ENCODE measurements around the gene STOX2.

The STOX2 gene

DNA sequence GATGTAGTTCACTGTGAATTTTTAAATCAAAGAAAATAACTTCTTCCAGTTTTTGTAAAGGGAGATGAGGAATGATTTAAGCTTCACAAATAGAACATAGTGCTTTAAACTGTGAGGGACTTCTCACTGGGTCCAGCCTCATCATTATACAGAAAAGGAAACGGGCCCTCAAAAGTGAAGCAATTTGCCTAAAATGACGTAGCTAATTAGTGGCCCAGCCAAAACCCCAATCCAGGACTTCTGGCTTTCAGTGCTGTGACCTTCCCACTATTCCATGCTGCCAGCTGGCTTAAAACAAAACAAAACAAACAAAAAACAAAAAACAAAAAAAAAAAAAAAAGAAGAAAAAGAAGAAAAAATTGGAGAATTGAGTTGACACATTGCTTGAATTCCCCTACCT lies 45.0 kb upstream of the STOX2 start:
- peaks cover 6% of the 10 kb centered on the region for H3K4me1 ChIP-seq (ENCODE audit: insufficient read depth, poor library complexity, severe bottlenecking)
- no peak for TF ChIP-seq CTCF (IDR thresholded peaks at IDR 0.05; ENCODE audit: poor library complexity, severe bottlenecking)

DNA sequence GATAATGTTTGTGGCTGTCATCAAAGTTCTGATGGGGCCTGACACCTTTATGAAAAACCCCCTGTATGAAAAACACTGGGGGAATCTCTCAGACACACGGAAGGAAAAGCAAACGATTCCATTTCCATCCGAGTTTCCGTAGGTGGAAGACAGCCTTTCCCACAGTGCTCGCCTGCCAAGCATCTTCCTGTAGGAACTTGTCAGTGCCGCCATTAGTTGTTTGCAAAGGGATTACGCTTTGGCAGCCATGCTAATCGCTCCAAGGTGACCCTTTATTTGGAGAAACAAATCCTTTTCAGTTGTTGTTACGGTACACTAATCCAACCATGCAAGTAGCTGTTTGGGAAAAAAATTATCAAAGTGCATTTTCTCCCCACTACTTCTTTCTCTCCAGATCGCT lies 44.4 kb upstream of the STOX2 start:
- no peaks in the 10 kb centered on the region for H3K9me3 ChIP-seq (ENCODE audit: severe bottlenecking)
- no peak overlapping the region for H3K4me3 ChIP-seq (ENCODE audit: severe bottlenecking)
- peaks cover 6% of the 10 kb centered on the region for H3K4me1 ChIP-seq (ENCODE audit: insufficient read depth, poor library complexity, severe bottlenecking)
- ATAC-seq (ENCODE audit: low read depth): peak; percentile 72; the same call in 2 of the 3 replicates
- no peak for TF ChIP-seq CTCF (IDR thresholded peaks at IDR 0.05; ENCODE audit: poor library complexity, severe bottlenecking)
- no peak for DNase-seq (ENCODE audit: low spot score)
- no peak overlapping the region for H3K27ac ChIP-seq (ENCODE audit: poor library complexity, severe bottlenecking)
- no peaks in the 10 kb centered on the region for H3K36me3 ChIP-seq (ENCODE audit: low read depth)
- no peaks in the 10 kb centered on the region for H3K27me3 ChIP-seq (ENCODE audit: insufficient read depth, poor library complexity, severe bottlenecking)

More for the DNA sequence above, 45.0 kb upstream of the STOX2 start:
- no peaks in the 10 kb centered on the region for H3K27me3 ChIP-seq (ENCODE audit: insufficient read depth, poor library complexity, severe bottlenecking)
- no peaks in the 10 kb centered on the region for H3K9me3 ChIP-seq (ENCODE audit: severe bottlenecking)
- no peak overlapping the region for H3K27ac ChIP-seq (ENCODE audit: poor library complexity, severe bottlenecking)
- no peaks in the 10 kb centered on the region for H3K36me3 ChIP-seq (ENCODE audit: low read depth)
- no peak overlapping the region for H3K4me3 ChIP-seq (ENCODE audit: severe bottlenecking)
- ATAC-seq (ENCODE audit: low read depth): no peak
- no peak for DNase-seq (ENCODE audit: low spot score)

DNA sequence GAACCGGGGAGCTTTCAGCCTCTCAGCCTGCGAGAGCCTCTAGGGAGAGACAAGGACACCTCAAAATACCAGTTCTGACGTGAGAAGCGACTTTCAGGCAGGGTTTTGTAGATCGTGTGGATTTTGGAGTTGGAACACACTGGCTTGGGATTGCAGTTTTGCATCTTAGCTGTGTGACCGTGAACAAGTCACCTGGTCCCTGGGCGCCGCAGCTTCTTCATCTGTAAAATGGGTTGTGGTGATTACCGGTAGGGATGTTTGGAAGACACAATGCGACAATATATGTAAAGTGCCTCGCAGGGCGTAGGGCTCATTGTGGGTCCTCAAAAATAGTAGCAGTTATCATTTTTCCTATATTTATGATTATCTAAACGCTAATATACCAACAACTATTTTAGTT lies 43.7 kb upstream of the STOX2 start:
- DNase-seq (ENCODE audit: low spot score): no peak
- TF ChIP-seq CTCF (IDR thresholded peaks at IDR 0.05; ENCODE audit: poor library complexity, severe bottlenecking): no peak
- no peak overlapping the region for H3K4me3 ChIP-seq (ENCODE audit: severe bottlenecking)
- no peaks in the 10 kb centered on the region for H3K27me3 ChIP-seq (ENCODE audit: insufficient read depth, poor library complexity, severe bottlenecking)
- H3K36me3 ChIP-seq (ENCODE audit: low read depth): no peaks in the 10 kb centered on the region
- H3K9me3 ChIP-seq (ENCODE audit: severe bottlenecking): no peaks in the 10 kb centered on the region
- no peak overlapping the region for H3K27ac ChIP-seq (ENCODE audit: poor library complexity, severe bottlenecking)
- H3K4me1 ChIP-seq (ENCODE audit: insufficient read depth, poor library complexity, severe bottlenecking): peaks cover 6% of the 10 kb centered on the region
- ATAC-seq (ENCODE audit: low read depth): no peak

GRCh38 chr4:183863155-183863825 lies 41.8 kb upstream of the STOX2 start:
- no peaks in the 10 kb centered on the region for H3K27me3 ChIP-seq (ENCODE audit: insufficient read depth, poor library complexity, severe bottlenecking)
- TF ChIP-seq CTCF (IDR thresholded peaks at IDR 0.05; ENCODE audit: poor library complexity, severe bottlenecking): no peak
- DNase-seq (ENCODE audit: low spot score): no peak

DNA sequence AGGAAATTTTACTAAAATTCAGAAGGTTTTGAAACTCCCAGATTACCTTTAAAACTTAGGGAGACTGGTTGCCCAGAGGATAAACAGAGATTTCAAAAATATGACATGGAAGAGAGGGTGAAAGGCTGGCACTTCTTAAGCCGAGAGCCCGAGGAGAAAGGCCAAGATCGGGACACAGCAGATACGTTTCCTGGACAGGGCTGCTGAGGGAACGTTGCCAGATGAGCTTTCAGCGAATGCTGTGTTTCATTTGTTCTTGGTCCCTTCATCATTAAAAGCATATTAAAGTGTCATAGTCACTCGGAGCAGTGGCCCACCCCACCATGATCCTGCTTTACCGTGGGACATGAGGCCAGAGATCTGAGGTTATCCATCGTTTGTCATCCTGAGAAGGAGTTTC lies 37.9 kb upstream of the STOX2 start:
- ATAC-seq (ENCODE audit: low read depth) (no peak), DNase-seq (ENCODE audit: low spot score) (no peak)
- Histone ChIP-seq H3K4me1 (ENCODE audit: insufficient read depth, poor library complexity, severe bottlenecking) (no peaks in the 10 kb centered on the region), H3K36me3 (ENCODE audit: low read depth) (no peaks in the 10 kb centered on the region), H3K4me3 (ENCODE audit: severe bottlenecking) (no peak overlapping the region), H3K27ac (ENCODE audit: poor library complexity, severe bottlenecking) (no peak overlapping the region), H3K9me3 (ENCODE audit: severe bottlenecking) (no peaks in the 10 kb centered on the region), H3K27me3 (ENCODE audit: insufficient read depth, poor library complexity, severe bottlenecking) (no peaks in the 10 kb centered on the region)
- TF ChIP-seq CTCF (IDR thresholded peaks at IDR 0.05; ENCODE audit: poor library complexity, severe bottlenecking): no peak

More at GRCh38 chr4:183863155-183863825, 41.8 kb upstream of the STOX2 start:
- Histone ChIP-seq H3K4me1 (ENCODE audit: insufficient read depth, poor library complexity, severe bottlenecking) (peaks cover 6% of the 10 kb centered on the region), H3K9me3 (ENCODE audit: severe bottlenecking) (no peaks in the 10 kb centered on the region), H3K27ac (ENCODE audit: poor library complexity, severe bottlenecking) (no peak overlapping the region), H3K36me3 (ENCODE audit: low read depth) (no peaks in the 10 kb centered on the region), H3K4me3 (ENCODE audit: severe bottlenecking) (no peak overlapping the region)
- ATAC-seq (ENCODE audit: low read depth): no peak
